Measurements from ENCODE around the gene MYO5C.
"Not testable (repeated sequence)": the region's sequence is repeated elsewhere in the genome, so short reads cannot be mapped to it uniquely, and the experiment has no call there.

MYO5C gene

DNA sequence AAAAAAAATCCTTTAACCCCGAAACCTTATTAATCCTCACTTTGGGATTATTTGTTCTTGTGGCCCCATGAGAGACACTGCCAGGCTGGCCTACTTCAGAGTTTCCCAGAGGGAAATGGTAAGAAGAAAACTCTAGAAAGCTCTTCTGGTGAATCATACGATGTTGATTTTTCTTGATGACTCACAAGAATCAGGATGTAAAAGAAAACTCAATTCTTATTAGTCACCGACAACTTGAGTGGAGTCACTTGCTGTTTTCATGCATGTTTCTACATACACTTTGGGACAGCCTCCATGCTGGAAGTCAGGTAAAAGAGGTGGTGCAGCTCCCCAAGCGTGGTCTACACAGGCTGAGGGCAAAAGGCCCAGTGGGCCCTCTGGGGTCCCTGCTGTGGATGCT is 42.8 kb downstream of the MYO5C start:
- Histone ChIP-seq H3K27ac (no peak overlapping the region), H3K4me2 (no peak overlapping the region), H3K4me1 (peaks cover 29% of the 10 kb centered on the region), H3K27me3 (no peaks in the 10 kb centered on the region), H3K9ac (no peak overlapping the region), H3K4me3 (no peak overlapping the region), H4K20me1 (peaks cover 8% of the 10 kb centered on the region; the same call in 1 of the 2 replicates), H3K9me3 (no peaks in the 10 kb centered on the region), H3K36me3 (peaks cover 70% of the 10 kb centered on the region)
- TF ChIP-seq Cebpa-rat (IDR thresholded peaks at IDR 0.05) = no peak

DNA sequence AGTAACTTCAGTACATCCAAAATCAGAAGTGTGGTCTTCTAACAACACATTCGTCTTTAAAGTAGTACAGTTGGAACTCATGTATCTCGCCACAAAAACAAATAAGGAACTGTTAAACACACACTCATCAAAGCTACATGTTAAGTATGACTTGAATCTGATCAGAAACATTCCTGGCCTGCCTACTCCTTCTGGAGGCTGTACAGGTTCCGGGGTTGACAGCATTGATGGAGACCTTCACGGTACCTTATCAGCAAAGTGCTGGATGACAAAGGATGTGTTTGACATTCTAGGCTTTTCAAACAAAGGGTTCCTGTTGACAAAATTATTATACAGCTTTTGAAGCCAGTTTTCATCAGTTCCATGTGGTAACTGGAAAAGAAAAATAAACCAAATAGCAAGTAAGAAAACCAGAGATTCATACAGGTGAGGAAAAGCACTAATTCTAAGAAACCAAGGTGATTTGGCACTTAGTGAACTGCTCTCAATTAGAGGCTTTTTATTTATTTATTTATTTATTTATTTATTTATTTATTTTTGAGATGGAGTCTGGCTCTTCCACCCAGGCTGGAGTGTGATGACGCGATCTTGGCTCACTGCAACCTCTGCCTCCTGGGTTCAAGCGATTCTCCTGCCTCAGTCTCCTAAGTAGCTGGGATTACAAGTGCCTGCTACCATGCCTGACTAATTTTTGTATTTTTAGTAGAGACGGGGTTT is 44.3 kb downstream of the MYO5C start:
- Histone ChIP-seq H3K4me2 (no peak overlapping the region), H3K4me3 (no peak overlapping the region), H3K27ac (no peak overlapping the region), H3K9ac (no peak overlapping the region), H4K20me1 (no peaks in the 10 kb centered on the region), H3K27me3 (no peaks in the 10 kb centered on the region), H3K9me3 (no peaks in the 10 kb centered on the region), H3K36me3 (peaks cover 85% of the 10 kb centered on the region), H3K4me1 (peaks cover 15% of the 10 kb centered on the region)
- TF ChIP-seq Cebpa-rat (IDR thresholded peaks at IDR 0.05) = no peak

DNA sequence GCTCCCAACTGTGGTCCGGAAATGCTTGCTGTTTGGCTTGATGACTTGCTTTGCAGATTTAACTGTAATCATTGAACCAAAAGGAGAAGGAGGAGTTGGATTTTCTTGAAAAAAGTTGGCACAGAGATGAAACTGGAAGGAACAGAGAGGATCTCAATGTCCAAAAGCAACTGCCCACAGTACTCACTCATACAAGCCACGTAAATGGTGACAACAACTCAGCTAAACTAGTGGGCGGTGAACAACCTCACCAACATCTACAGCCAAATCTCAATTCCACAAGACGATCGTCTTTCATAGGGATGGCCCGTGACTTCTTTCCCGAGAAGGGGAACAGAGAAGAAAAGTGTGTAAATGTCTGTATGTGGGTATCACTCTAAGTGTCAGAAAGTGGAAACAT is 48.1 kb downstream of the MYO5C start:
- Histone ChIP-seq H3K9ac (no peak overlapping the region), H4K20me1 (no peaks in the 10 kb centered on the region), H3K36me3 (peaks cover 92% of the 10 kb centered on the region), H3K4me1 (peaks cover 17% of the 10 kb centered on the region), H3K27me3 (no peaks in the 10 kb centered on the region), H3K4me3 (no peak overlapping the region), H3K4me2 (no peak overlapping the region), H3K9me3 (no peaks in the 10 kb centered on the region), H3K27ac (no peak overlapping the region)
- TF ChIP-seq Cebpa-rat (IDR thresholded peaks at IDR 0.05) = no peak

DNA sequence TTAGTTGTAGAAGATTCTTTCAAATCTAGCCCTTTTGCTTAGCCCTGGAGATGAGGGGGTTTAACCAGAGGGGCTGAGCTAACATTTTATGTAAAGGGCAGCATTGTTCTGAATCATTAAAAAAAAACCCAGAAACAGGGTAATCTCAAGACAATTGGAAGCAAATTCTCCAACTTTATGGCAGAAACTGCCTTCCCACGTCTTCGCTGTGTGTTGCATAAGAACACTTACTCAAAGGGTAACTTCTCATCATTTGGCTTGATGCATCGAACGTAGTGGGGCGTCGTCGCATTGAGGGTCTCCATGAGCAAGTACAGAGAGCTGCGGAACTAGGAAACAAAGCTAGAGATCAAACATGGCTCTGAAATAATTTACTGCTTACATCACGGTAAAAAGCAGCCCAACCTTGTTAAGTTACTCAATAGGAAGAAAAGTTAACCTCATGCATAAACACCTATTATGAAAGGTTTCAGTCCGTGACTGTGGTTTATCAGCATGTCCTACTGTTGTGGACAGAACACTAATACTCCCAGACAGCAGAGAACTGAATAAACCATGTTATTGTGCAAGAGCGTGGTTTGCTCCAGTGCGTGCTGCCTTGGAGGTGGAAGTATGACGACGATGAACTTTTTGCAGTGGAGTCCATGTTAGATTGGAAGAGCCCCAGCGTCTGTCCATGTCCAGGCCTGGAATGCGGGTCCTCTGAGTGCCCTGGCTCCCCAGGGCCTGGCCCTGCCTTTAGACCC is 48.7 kb downstream of the MYO5C start:
- Histone ChIP-seq H3K9ac (no peak overlapping the region), H3K4me1 (peaks cover 17% of the 10 kb centered on the region), H3K27ac (no peak overlapping the region), H3K27me3 (no peaks in the 10 kb centered on the region), H3K4me3 (no peak overlapping the region), H3K4me2 (no peak overlapping the region), H3K36me3 (peaks cover 97% of the 10 kb centered on the region), H4K20me1 (no peaks in the 10 kb centered on the region), H3K9me3 (no peaks in the 10 kb centered on the region)
- no peak for TF ChIP-seq Cebpa-rat (IDR thresholded peaks at IDR 0.05)

DNA sequence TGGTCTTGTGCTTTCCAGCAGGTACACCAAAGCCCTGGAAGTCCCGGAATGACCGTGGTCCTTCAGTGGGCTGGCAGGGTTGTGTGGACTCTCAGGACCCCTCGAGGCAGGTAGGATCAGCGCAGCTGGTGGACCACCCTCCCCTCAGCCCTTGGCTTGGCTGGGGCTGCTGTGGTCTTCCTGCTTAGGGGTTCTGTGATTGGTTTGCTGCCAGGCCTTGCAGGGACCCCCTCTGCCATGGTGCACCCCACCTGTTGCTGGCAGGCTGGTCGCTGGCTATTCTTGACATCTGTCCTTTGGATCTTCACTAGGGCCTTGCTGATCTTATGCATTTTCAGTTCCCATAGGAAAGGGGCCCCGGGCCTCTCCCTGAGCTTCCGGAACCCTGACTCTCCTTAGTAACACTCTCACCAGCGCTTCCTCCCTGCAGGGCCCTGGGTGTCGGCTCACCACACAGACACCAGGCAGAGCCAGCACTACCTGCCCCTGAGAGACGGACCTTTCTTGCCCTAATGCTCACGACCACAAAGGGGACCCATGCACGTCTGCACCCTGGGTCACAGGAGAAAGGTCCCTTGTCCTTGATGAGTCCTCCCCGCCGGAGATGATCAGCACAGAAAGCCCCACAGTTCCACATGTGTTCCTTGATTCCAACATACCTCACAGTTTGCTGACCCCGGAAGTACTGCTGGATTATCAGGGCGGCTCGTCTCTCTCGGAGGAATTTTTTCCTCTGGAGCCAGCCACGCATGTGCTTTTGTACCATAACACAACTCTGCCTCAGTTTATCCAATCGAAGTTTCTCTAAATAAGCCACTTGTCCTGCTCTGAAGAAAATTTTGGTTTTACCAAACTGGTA is 51.7 kb downstream of the MYO5C start:
- Histone ChIP-seq H3K4me2 (peak overlapping the region; percentile 46), H3K27me3 (no peaks in the 10 kb centered on the region), H3K4me1 (peaks cover 17% of the 10 kb centered on the region), H3K9ac (no peak overlapping the region), H3K36me3 (peaks cover 89% of the 10 kb centered on the region), H3K27ac (peak overlapping the region; percentile 3; the same call in 1 of the 2 replicates), H4K20me1 (no peaks in the 10 kb centered on the region), H3K9me3 (no peaks in the 10 kb centered on the region), H3K4me3 (no peak overlapping the region)
- no peak for TF ChIP-seq Cebpa-rat (IDR thresholded peaks at IDR 0.05)

DNA sequence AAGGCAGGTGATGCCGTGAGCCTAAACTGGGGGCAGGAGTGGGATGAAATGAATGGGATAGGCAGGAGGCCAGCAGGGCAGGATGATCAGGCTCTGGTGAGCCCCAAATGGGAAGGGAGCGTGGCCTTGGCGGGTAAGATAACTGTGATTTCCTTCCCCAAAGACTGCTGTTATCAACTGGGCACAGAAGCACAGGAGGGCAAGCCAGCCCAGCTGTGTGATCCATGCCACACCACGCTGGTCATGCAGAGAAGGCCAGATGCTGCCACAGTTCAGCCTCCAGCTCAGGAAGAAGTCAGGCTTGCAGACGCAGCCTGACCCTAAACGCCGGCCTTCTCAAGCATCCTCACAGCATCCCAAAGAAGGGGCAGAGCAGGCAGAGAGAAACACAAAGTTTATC is 52.3 kb downstream of the MYO5C start:
- no peak for TF ChIP-seq Cebpa-rat (IDR thresholded peaks at IDR 0.05)
- no peak overlapping the region for H3K27ac ChIP-seq
- H3K4me1 ChIP-seq = peaks cover 17% of the 10 kb centered on the region
- H3K4me2 ChIP-seq = peak overlapping the region; percentile 46
- no peak overlapping the region for H3K9ac ChIP-seq
- H3K36me3 ChIP-seq = peaks cover 87% of the 10 kb centered on the region
- H3K4me3 ChIP-seq = no peak overlapping the region
- no peaks in the 10 kb centered on the region for H3K27me3 ChIP-seq
- no peaks in the 10 kb centered on the region for H4K20me1 ChIP-seq
- H3K9me3 ChIP-seq = no peaks in the 10 kb centered on the region

GRCh38 chr15:52241489-52241888 is 54.1 kb downstream of the MYO5C start:
- Histone ChIP-seq H3K4me1 (peaks cover 25% of the 10 kb centered on the region), H3K27me3 (no peaks in the 10 kb centered on the region), H3K9me3 (no peaks in the 10 kb centered on the region), H3K4me3 (no peak overlapping the region), H4K20me1 (no peaks in the 10 kb centered on the region), H3K27ac (no peak overlapping the region), H3K4me2 (no peak overlapping the region), H3K36me3 (peaks cover 87% of the 10 kb centered on the region), H3K9ac (no peak overlapping the region)
- no peak for TF ChIP-seq Cebpa-rat (IDR thresholded peaks at IDR 0.05)

- Histone ChIP-seq H3K9ac (no peak overlapping the region), H3K4me1 (peaks cover 38% of the 10 kb centered on the region), H3K4me3 (no peak overlapping the region), H3K9me3 (no peaks in the 10 kb centered on the region), H3K4me2 (no peak overlapping the region), H3K27ac (no peak overlapping the region), H3K27me3 (no peaks in the 10 kb centered on the region), H3K36me3 (peaks cover 79% of the 10 kb centered on the region), H4K20me1 (no peaks in the 10 kb centered on the region)
- no peak for TF ChIP-seq Cebpa-rat (IDR thresholded peaks at IDR 0.05)
Measured at GRCh38 chr15:52240166-52240565, 55.4 kb downstream of the MYO5C start.

GRCh38 chr15:52238989-52239525 is 56.5 kb downstream of the MYO5C start:
- not testable (repeated sequence) for H3K27me3 ChIP-seq, H4K20me1 ChIP-seq, H3K4me2 ChIP-seq, H3K9me3 ChIP-seq, H3K4me3 ChIP-seq, H3K27ac ChIP-seq, H3K9ac ChIP-seq
- Histone ChIP-seq H3K36me3 (peaks cover 69% of the 10 kb centered on the region), H3K4me1 (peaks cover 45% of the 10 kb centered on the region)
- TF ChIP-seq Cebpa-rat (IDR thresholded peaks at IDR 0.05) = peak; percentile 55; the same call in 1 of the 2 replicates

Measured in BLaER1 (cell line).